ENCODE data around the gene NAT9.

Gene NAT9

DNA sequence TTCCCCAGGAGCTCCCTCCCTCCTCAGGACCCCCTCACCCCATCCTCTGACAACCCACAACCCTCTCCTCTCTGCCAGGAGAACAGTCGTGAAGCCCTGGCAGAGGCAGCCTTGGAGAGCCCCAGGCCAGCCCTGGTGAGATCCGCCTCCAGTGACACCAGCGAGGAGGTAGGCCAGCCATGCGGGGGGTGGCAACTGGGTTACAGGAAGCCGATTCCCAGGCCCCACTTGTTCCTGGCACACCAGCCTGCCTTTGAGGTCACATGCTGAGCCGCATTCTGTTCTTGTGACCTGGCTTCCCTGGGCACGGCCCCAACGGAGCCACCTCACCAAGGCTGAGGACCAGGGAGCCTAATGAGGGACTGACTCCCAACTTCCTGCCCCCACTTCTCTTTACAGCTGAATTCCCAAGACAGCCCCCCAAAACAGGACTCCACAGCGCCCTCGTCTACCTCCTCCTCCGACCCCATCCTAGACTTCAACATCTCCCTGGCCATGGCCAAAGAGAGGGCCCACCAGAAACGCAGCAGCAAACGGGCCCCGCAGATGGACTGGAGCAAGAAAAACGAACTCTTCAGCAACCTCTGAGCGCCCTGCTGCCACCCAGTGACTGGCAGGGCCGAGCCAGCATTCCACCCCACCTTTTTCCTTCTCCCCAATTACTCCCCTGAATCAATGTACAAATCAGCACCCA is 7.9 kb downstream of the NAT9 start:
- Histone ChIP-seq H3K36me3 (ENCODE audit: control insufficient read depth in 1 of 2, insufficient read depth in 2 of 2, low read length in 2 of 2) (peaks cover 23 to 34% of the 10 kb centered on the region in 2 donors), H3K27me3 (ENCODE audit: low read depth, low read length) (no peaks in the 10 kb centered on the region), H3K27ac (ENCODE audit: low read length) (no peak overlapping the region), H3K9me3 (ENCODE audit: control insufficient read depth in 1 of 2, low read length in 2 of 2) (no peaks in the 10 kb centered on the region), H3K4me3 (ENCODE audit: low read depth in 1 of 2, low read length in 2 of 2) (no peak overlapping the region), H3K4me1 (ENCODE audit: control insufficient read depth in 1 of 2, insufficient read depth in 2 of 2, low read length in 2 of 2) (no peaks in the 10 kb centered on the region)

DNA sequence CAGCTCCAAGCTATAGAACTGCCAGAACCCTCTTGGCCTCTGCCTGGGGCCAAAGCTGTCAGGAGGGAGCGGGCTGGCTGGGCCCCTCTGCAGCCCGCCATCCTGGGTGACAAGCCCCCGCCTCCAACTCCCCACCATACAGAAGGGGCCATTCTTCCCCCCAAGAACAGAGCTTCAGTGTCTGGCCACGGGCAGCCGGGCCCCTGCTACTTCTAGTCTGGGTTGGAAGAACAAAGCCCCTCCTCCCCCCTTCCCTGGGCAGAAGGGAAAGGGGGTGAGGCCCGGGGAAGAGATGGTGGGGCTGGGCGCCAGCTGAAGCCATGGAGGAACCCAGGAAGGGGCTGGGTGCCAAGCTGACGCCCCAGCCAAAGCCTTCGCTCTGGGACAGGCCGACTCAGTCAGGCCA is 9.0 kb downstream of the NAT9 start:
- Histone ChIP-seq H3K27me3 (ENCODE audit: low read depth, low read length) (no peaks in the 10 kb centered on the region), H3K4me3 (ENCODE audit: low read depth in 1 of 2, low read length in 2 of 2) (no peak overlapping the region), H3K9me3 (ENCODE audit: control insufficient read depth in 1 of 2, low read length in 2 of 2) (no peaks in the 10 kb centered on the region), H3K4me1 (ENCODE audit: control insufficient read depth in 1 of 2, insufficient read depth in 2 of 2, low read length in 2 of 2) (peaks cover 0 to 3% of the 10 kb centered on the region in 2 donors), H3K27ac (ENCODE audit: low read length) (no peak overlapping the region), H3K36me3 (ENCODE audit: control insufficient read depth in 1 of 2, insufficient read depth in 2 of 2, low read length in 2 of 2) (peaks cover 12 to 23% of the 10 kb centered on the region in 2 donors)

DNA sequence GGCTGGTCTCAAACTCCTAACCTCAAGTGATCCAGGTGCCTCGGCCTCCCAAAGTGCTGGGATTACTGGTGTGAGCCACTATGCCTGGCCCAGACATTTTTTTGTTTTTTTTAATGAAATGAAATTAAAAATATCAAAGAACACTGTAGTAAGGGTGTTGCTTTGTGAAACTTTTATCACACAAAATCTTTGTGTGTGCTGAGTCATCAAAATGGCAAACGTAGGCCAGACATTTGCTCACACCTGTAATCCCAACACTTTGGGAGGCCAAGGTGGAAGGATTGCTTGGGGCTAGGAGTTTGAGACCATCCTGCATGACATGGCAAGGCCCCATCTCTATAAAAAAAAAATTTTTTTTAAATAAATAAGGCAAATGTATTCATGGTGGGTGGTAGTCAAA is 9.7 kb downstream of the NAT9 start:
- Histone ChIP-seq H3K36me3 (ENCODE audit: control insufficient read depth in 1 of 2, insufficient read depth in 2 of 2, low read length in 2 of 2) (peaks cover 7 to 16% of the 10 kb centered on the region in 2 donors), H3K4me3 (ENCODE audit: low read depth in 1 of 2, low read length in 2 of 2) (no peak overlapping the region), H3K4me1 (ENCODE audit: control insufficient read depth in 1 of 2, insufficient read depth in 2 of 2, low read length in 2 of 2) (peaks cover 0 to 3% of the 10 kb centered on the region in 2 donors), H3K27ac (ENCODE audit: low read length) (no peak overlapping the region), H3K27me3 (ENCODE audit: low read depth, low read length) (no peaks in the 10 kb centered on the region), H3K9me3 (ENCODE audit: control insufficient read depth in 1 of 2, low read length in 2 of 2) (no peaks in the 10 kb centered on the region)

GRCh38 chr17:74764751-74765286 is 11.3 kb downstream of the NAT9 start:
- H3K9me3 ChIP-seq (ENCODE audit: control insufficient read depth in 1 of 2, low read length in 2 of 2): no peaks in the 10 kb centered on the region
- no peak overlapping the region for H3K27ac ChIP-seq (ENCODE audit: low read length)
- H3K4me1 ChIP-seq (ENCODE audit: control insufficient read depth in 1 of 2, insufficient read depth in 2 of 2, low read length in 2 of 2): peaks cover 0 to 8% of the 10 kb centered on the region in 2 donors
- no peaks in the 10 kb centered on the region for H3K27me3 ChIP-seq (ENCODE audit: low read depth, low read length)
- H3K36me3 ChIP-seq (ENCODE audit: control insufficient read depth in 1 of 2, insufficient read depth in 2 of 2, low read length in 2 of 2): peaks cover 0 to under 1% of the 10 kb centered on the region in 2 donors
- no peak overlapping the region for H3K4me3 ChIP-seq (ENCODE audit: low read depth in 1 of 2, low read length in 2 of 2)

GRCh38 chr17:74763565-74764387 is 12.4 kb downstream of the NAT9 start:
- peaks cover 2 to 18% of the 10 kb centered on the region in 2 donors for H3K4me1 ChIP-seq (ENCODE audit: control insufficient read depth in 1 of 2, insufficient read depth in 2 of 2, low read length in 2 of 2)
- no peak overlapping the region for H3K27ac ChIP-seq (ENCODE audit: low read length)
- no peaks in the 10 kb centered on the region for H3K36me3 ChIP-seq (ENCODE audit: control insufficient read depth in 1 of 2, insufficient read depth in 2 of 2, low read length in 2 of 2)
- H3K27me3 ChIP-seq (ENCODE audit: low read depth, low read length): no peaks in the 10 kb centered on the region
- no peaks in the 10 kb centered on the region for H3K9me3 ChIP-seq (ENCODE audit: control insufficient read depth in 1 of 2, low read length in 2 of 2)
- no peak overlapping the region for H3K4me3 ChIP-seq (ENCODE audit: low read depth in 1 of 2, low read length in 2 of 2)

GRCh38 chr17:74761931-74762330 is 14.2 kb downstream of the NAT9 start:
- H3K4me1 ChIP-seq (ENCODE audit: control insufficient read depth in 1 of 2, insufficient read depth in 2 of 2, low read length in 2 of 2): peaks cover 21 to 30% of the 10 kb centered on the region in 2 donors
- no peak overlapping the region for H3K27ac ChIP-seq (ENCODE audit: low read length)
- H3K27me3 ChIP-seq (ENCODE audit: low read depth, low read length): no peaks in the 10 kb centered on the region
- no peaks in the 10 kb centered on the region for H3K9me3 ChIP-seq (ENCODE audit: control insufficient read depth in 1 of 2, low read length in 2 of 2)
- H3K4me3 ChIP-seq (ENCODE audit: low read depth in 1 of 2, low read length in 2 of 2): no peak overlapping the region
- no peaks in the 10 kb centered on the region for H3K36me3 ChIP-seq (ENCODE audit: control insufficient read depth in 1 of 2, insufficient read depth in 2 of 2, low read length in 2 of 2)

- no peak overlapping the region for H3K27ac ChIP-seq (ENCODE audit: low read length)
Measured at GRCh38 chr17:74761419-74761818, 14.7 kb downstream of the NAT9 start.

GRCh38 chr17:74760404-74761105 is 15.6 kb downstream of the NAT9 start:
- H3K36me3 ChIP-seq (ENCODE audit: control insufficient read depth in 1 of 2, insufficient read depth in 2 of 2, low read length in 2 of 2): no peaks in the 10 kb centered on the region
- H3K4me3 ChIP-seq (ENCODE audit: low read depth in 1 of 2, low read length in 2 of 2): no peak overlapping the region
- no peaks in the 10 kb centered on the region for H3K27me3 ChIP-seq (ENCODE audit: low read depth, low read length)
- H3K4me1 ChIP-seq (ENCODE audit: control insufficient read depth in 1 of 2, insufficient read depth in 2 of 2, low read length in 2 of 2): peaks cover 24 to 30% of the 10 kb centered on the region in 2 donors
- H3K27ac ChIP-seq (ENCODE audit: low read length): no peak overlapping the region
- no peaks in the 10 kb centered on the region for H3K9me3 ChIP-seq (ENCODE audit: control insufficient read depth in 1 of 2, low read length in 2 of 2)

More at GRCh38 chr17:74761419-74761818, 14.7 kb downstream of the NAT9 start:
- Histone ChIP-seq H3K27me3 (ENCODE audit: low read depth, low read length) (no peaks in the 10 kb centered on the region), H3K4me3 (ENCODE audit: low read depth in 1 of 2, low read length in 2 of 2) (no peak overlapping the region), H3K36me3 (ENCODE audit: control insufficient read depth in 1 of 2, insufficient read depth in 2 of 2, low read length in 2 of 2) (no peaks in the 10 kb centered on the region), H3K4me1 (ENCODE audit: control insufficient read depth in 1 of 2, insufficient read depth in 2 of 2, low read length in 2 of 2) (peaks cover 24 to 30% of the 10 kb centered on the region in 2 donors), H3K9me3 (ENCODE audit: control insufficient read depth in 1 of 2, low read length in 2 of 2) (no peaks in the 10 kb centered on the region)

DNA sequence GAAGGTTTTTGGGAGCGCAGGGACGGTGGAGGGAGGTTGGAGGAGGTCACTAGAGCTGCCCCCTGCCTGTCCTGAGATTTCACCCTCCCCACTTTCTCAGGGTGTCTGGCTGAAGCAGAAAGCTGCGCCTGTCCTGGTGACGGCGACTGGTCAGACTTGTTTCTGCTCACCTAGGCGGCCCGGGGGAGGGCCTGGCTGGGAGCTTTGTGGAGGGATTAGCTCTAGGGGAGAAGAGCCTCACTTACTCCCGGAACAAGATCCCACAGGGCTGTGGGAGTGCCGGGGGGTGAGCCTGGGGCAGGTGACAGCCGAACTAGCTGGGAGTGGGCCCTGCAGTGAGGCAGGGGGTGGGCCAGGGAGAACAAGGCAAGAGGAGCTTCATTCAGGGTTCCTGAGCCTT is 16.2 kb downstream of the NAT9 start:
- Histone ChIP-seq H3K9me3 (ENCODE audit: control insufficient read depth in 1 of 2, low read length in 2 of 2) (no peaks in the 10 kb centered on the region), H3K4me1 (ENCODE audit: control insufficient read depth in 1 of 2, insufficient read depth in 2 of 2, low read length in 2 of 2) (peaks cover 24 to 30% of the 10 kb centered on the region in 2 donors), H3K27me3 (ENCODE audit: low read depth, low read length) (no peaks in the 10 kb centered on the region), H3K27ac (ENCODE audit: low read length) (peak overlapping the region; percentile 31), H3K4me3 (ENCODE audit: low read depth in 1 of 2, low read length in 2 of 2) (no peak overlapping the region), H3K36me3 (ENCODE audit: control insufficient read depth in 1 of 2, insufficient read depth in 2 of 2, low read length in 2 of 2) (no peaks in the 10 kb centered on the region)

GRCh38 chr17:74759243-74759801 is 16.8 kb downstream of the NAT9 start:
- Histone ChIP-seq H3K4me1 (ENCODE audit: control insufficient read depth in 1 of 2, insufficient read depth in 2 of 2, low read length in 2 of 2) (peaks cover 24 to 30% of the 10 kb centered on the region in 2 donors), H3K36me3 (ENCODE audit: control insufficient read depth in 1 of 2, insufficient read depth in 2 of 2, low read length in 2 of 2) (no peaks in the 10 kb centered on the region), H3K27me3 (ENCODE audit: low read depth, low read length) (no peaks in the 10 kb centered on the region), H3K4me3 (ENCODE audit: low read depth in 1 of 2, low read length in 2 of 2) (peak overlapping the region in 1 of 2 donors; percentile 13), H3K27ac (ENCODE audit: low read length) (no peak overlapping the region), H3K9me3 (ENCODE audit: control insufficient read depth in 1 of 2, low read length in 2 of 2) (no peaks in the 10 kb centered on the region)

DNA sequence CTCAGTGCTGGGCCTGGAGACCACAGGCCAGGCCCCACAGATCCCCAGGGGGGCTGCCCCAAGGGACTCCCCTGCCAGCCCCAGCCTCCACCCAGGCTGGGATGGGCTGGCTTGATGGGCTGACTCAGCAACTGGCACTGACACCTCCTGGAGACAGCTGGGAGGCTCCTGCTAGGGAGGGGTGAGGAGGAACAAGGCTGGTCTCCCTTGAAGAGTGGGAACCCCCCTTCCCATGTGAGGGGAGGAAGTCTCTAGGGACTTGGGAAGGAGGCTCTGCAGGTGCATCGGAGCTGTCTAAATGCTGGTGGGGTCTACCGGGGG is 17.3 kb downstream of the NAT9 start:
- Histone ChIP-seq H3K27me3 (ENCODE audit: low read depth, low read length) (no peaks in the 10 kb centered on the region), H3K4me3 (ENCODE audit: low read depth in 1 of 2, low read length in 2 of 2) (peak overlapping the region in 1 of 2 donors; percentile 13), H3K9me3 (ENCODE audit: control insufficient read depth in 1 of 2, low read length in 2 of 2) (no peaks in the 10 kb centered on the region), H3K27ac (ENCODE audit: low read length) (no peak overlapping the region), H3K36me3 (ENCODE audit: control insufficient read depth in 1 of 2, insufficient read depth in 2 of 2, low read length in 2 of 2) (no peaks in the 10 kb centered on the region), H3K4me1 (ENCODE audit: control insufficient read depth in 1 of 2, insufficient read depth in 2 of 2, low read length in 2 of 2) (peaks cover 24 to 30% of the 10 kb centered on the region in 2 donors)

Measured in muscle layer of duodenum (tissue), 2 donors.